ENCODE data around the gene PCP4.

PCP4 gene

DNA sequence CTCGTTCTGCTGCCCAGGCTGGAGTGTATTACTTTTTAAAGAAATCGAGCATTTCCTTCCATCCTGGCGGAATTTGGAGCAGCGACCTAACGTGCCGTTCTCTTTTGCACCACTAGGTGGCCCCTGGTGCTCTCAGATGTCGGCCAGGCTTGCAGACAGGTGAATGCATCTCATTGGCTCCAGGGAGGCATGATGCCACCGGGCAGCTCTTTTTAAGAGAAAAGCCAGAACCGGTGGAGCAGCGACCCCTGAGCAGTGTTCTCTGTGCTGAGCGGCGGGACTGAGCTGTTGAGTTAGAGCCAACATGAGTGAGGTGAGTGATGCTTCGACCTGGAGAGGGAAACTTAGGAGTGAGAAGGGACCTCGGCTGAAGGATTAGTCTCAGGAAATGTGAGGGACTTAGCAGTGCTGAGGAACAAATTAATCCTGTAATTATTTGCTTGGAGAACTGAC lies at the start of gene PCP4:
TSS of gene PCP4 (plus strand) at position 241 of the 453 bp plus-strand sequence. CDS start at position 305, 64 bp downstream.
- peak; percentile 5 for DNase-seq (ENCODE audit: low read depth)

- DNase-seq (ENCODE audit: low read depth) = no peak
These were observed 48.7 kb upstream of the PCP4 start for GRCh38 chr21:39818557-39818956.

DNA sequence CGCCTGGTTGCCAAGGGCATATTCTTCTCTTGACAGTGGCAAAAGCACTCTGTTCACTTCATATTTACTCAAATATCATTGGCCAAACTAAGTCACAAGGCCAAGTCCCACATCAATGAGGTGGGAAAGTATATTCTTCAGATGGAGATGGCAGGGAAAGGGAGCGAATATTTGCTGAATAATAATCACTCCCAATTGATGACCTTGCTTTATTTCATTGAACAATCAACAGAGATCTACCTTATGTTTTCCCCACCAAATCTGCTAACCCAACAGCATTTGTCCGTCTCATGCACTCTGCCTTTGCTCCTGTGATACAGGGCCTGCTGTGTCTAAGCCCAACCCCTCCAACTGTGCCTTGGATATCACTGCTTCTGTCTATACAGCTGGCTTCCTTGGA lies 45.2 kb upstream of the PCP4 start:
- DNase-seq (ENCODE audit: low read depth) = no peak

DNA sequence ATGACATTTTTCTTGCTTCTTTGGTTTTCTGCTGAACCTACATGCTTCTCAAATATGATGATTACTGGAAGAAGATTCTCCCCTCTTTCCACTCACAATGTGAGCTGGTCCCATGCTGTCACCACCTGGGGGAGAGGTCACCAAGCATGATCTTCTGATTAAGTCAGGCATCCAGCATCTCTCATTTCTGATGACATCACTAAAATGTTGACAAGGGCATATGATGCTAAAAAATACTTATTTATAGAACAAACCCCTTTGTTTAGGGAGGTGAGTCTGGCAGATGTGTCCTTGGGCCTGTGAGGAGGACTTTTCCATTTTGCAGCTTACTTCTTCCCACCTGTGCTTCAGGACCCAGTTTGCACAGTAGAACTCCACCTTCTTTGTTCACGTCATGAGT lies 42.0 kb upstream of the PCP4 start:
- DNase-seq (ENCODE audit: low read depth) = no peak

GRCh38 chr21:39834543-39834942 lies 32.7 kb upstream of the PCP4 start:
- DNase-seq (ENCODE audit: low read depth) = no peak

DNA sequence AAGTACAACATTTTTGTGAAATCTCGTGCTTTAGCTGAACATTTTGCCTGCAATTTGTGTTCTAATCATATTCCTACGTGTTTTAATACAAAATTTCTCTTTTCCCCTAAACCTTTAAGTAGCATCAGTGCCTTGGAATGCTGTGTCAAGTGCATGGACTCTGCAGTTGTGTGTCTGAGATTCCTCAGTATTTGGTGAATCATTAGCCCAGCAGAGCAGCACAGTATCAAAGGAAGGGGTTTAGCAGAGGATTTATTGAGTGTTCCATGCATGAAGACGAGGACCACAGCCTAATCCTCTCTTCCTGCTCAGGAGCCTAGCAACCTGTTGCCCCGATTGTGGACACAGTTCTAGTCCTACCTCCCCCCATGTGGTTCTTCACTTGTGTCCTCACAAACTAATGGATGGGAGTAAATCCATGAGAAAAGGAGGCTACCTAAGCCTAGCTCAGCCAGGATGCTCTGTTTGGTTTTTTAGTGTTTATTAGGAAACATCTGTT lies 29.3 kb upstream of the PCP4 start:
- no peak for DNase-seq (ENCODE audit: low read depth)

GRCh38 chr21:39840373-39841097 lies 26.7 kb upstream of the PCP4 start:
- DNase-seq (ENCODE audit: low read depth) = no peak

DNA sequence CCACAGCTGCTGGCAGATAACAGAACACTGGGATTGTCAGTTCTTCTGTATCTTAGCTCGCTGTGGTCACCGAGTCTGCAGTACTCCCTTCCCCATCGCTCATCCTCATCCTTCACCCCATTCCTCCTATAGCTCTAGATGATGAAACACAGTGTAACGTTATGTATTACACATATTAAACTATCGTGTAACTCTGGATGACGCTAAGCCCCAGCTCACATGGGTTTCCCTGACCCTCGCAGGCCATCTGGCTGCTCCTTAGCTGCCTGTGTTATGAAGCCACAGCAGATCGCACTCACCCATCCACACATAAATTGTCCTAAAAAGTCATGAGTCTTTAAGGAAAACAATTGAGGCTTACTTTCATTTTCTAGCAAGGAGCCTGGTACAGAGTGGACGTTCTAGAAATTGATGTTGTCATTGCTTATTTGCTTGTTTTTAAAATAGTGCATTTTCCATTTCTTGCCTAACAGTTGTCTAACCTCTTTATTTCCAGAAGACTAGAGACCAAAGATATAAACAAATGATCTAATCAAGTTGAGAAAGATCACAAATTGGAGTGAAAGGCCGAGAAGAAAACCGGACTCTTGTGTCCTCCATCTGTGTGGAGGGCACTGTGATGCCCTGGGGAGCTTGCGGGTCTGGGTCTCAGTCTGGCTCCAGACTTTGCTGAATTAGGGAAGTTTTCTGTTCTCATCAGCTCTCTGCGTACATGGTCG lies 24.3 kb upstream of the PCP4 start:
- DNase-seq (ENCODE audit: low read depth) = no peak

DNA sequence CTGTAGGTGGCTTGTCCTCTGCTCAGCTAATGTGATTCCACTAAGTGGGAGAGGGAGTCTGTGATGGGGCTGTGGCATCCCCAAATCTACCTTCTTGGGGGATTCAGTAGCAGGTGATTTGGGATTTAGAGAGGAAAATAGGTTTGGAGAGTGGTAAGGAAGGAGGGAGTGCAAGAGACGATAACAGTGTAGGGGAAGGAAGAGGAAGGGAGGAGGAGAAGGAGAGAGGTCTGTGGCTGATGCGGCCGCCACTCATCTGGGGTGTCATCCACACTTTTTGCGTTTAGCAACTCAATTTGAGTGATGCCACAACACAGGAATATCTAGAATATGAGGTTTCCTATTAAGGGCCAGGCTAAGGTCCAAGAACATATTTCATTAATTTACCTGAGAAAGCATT lies 23.8 kb upstream of the PCP4 start:
- no peak for DNase-seq (ENCODE audit: low read depth)

DNA sequence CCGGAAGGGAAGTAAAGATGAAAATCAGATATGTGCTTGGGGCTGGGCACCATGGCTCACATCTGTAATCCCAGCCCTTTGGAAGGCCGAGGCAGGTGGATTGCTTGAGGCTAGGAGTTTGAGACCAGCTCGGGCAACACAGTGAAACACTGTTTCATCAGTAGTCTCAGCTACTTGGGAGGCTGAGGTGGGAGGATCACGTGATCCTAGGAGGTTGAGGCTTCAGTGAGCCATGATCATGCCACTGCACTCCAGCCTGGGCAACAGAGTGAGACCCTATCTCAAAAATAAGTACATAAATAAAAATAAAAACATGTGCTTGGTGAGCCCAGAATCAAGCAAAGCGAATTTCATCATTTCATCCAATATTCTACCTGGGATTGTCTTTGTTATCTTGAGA lies 23.3 kb upstream of the PCP4 start:
- no peak for DNase-seq (ENCODE audit: low read depth)

DNA sequence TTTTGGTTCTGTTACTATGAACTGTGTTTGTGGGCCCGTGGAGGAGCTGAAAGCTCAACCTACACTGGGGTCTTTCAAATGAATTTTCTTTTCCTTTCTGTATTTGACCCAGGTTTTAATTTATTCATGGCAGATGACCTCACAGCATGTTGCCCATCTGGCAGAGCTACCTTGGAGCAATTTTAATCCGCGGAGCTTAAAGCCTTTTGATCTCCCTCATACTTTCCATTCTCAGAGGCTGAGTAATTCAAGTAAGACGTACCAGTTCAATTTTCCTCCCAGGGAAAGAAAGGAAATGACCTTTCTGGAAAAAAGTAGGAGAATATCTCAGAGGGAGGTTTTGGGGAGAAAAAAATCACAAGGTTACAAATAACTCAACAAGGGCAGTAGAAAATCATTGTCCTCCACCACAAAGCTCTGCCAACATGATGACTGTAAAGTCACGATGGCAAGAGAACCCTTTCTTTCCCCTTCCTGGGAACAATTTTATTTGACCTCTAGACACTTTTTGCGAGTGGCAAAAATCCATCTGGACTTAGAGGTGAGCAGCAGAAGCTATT lies 21.6 kb upstream of the PCP4 start:
- DNase-seq (ENCODE audit: low read depth) = peak; percentile 60

DNA sequence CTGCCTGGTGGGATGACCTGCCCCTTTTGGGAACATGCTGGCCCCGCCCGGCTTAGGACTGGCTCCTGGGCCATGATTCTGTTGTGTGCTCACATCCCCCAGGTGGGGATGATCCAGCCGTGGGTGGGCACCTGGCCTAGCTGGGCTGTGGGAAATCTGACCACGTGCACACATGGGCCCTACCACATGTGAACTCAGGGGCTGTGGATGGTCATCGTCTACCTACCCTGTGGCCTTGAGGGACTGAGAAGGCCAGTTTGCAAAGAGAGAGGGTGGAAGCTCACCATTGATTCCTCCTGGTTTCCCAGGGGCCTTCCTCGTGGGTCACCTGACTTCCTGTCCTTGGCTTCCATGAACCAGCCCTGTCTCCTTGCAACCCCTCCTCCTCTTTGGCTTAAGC lies 19.4 kb upstream of the PCP4 start:
- DNase-seq (ENCODE audit: low read depth) = no peak

- DNase-seq (ENCODE audit: low read depth) = no peak
These were observed 18.1 kb upstream of the PCP4 start for GRCh38 chr21:39849014-39849655.

- no peak for DNase-seq (ENCODE audit: low read depth)
These were observed 16.9 kb upstream of the PCP4 start for GRCh38 chr21:39850333-39850732.

GRCh38 chr21:39851002-39851618 lies 16.1 kb upstream of the PCP4 start:
- no peak for DNase-seq (ENCODE audit: low read depth)

DNA sequence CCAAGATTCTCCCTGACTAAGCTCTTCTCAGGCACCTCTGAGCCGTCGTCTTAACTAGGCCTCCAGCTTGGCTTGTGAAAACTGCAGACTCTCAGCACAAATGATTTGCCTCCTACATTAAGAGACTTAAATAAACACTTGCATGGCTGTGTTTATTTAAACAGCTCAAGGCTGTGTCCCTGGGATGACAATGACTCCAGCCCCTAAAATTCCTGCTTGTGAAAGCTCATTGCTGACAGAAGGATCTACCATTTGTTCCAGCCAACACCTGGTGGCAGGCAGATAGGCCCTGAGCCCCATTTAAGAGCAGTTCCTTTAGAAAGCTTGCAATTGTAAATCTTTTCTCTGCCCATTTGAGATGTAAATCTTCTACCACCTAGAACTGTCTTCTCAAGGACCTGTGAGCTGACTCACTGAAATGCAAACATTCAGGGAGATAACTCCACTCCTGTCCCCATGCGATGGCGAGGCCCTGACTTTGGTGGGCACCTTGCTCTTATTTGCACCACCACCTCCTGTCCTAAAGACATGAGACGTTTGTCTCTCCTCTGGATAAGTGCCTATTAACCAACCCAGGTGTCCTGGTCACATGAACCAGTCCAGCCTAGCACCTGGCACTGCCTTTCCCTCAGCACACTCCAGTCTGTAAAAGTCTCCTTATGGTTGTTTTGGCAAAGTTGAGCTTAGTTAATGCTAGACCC lies 15.1 kb upstream of the PCP4 start:
- no peak for DNase-seq (ENCODE audit: low read depth)

- no peak for DNase-seq (ENCODE audit: low read depth)
These were observed 14.3 kb upstream of the PCP4 start for GRCh38 chr21:39852726-39853500.

DNA sequence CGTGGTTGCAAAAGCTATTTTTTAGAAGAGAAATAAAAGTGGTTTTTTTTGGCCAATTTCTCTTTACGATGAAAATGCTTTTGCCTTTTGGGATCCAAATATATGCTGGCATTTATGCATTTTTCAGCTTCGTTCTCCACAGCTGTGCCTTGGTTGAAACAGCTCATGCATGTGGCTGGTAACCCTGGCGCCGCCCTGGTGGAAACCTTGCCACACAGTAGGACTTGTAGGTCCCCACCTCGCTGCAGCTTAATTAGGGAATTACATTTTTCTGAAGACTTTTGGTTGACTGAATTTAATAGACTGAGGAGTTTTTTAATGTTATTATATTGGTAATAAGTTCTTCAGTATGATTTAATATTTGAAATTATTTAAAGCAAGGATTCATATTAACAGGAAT lies 12.7 kb upstream of the PCP4 start:
- DNase-seq (ENCODE audit: low read depth) = no peak

GRCh38 chr21:39855595-39855994 lies 11.6 kb upstream of the PCP4 start:
- DNase-seq (ENCODE audit: low read depth) = no peak

GRCh38 chr21:39860600-39860999 lies 6.6 kb upstream of the PCP4 start:
- DNase-seq (ENCODE audit: low read depth) = no peak

GRCh38 chr21:39863111-39863510 lies 4.1 kb upstream of the PCP4 start:
- no peak for DNase-seq (ENCODE audit: low read depth)
